Thyroid gland (tissue), 4 donors: ENCODE data around the gene CHRDL2.

Experiments used
- CTCF ChIP-seq, 6 experiments: fragments of 200-600 bp in 3 of 6; fragments of 450-650 bp in 3 of 6; sonication (generic) in 3 of 6; IDR thresholded peaks; one replicate each; pipeline ENCODE4 v1.5.1; 2016 to 2019; ENCODE audit warnings: antibody characterized with exemption in 6 of 6, mild to moderate bottlenecking in 2 of 6, inconsistent platforms in 1 of 6, moderate library complexity in 1 of 6
- POLR2A ChIP-seq, 2 donors: fragments of 450-650 bp; IDR thresholded peaks; one replicate each; pipeline ENCODE4 v1.6.1; 2017; ENCODE audit warnings: antibody characterized with exemption in 2 of 2, mild to moderate bottlenecking in 2 of 2, moderate library complexity in 1 of 2

GRCh38 chr11:74696939-74697675, 34.1 kb downstream of the CHRDL2 start:
- TF ChIP-seq CTCF (IDR thresholded peaks at IDR 0.05) (no peak), POLR2A (IDR thresholded peaks at IDR 0.05) (peak in 1 of 2 donors; percentile 33)
